Measurements from ENCODE around the gene PRAMEF17.
A peak's percentile ranks its signal among the peaks of the same experiment; 100 is the strongest.
"Not testable (repeated sequence)": the region's sequence is repeated elsewhere in the genome, so short reads cannot be mapped to it uniquely, and the experiment has no call there.

Gene PRAMEF17, protein sequence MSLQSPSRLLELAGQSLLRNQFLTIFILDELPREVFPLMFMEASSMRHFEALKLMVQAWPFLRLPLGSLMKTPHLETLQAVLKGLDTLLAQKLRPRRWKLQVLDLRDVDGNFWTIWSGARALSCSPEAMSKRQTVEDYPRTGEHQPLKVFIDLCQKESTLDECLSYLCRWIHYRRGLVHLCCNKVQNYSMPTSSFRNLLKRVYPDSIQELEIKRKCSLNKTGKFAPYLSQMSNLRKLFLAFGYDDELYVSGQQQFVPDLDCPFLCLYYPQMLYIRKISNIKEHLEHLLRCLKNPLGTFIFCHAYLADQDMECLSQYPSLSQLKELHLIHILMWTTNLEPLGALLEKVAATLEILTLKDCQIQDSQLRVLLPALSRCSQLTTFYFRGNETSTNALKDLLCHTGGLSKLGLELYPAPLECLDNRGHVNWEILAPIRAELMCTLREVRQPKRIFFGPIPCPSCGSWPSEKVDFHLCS

GRCh38 chr1:13389332-13389731, at the start of gene PRAMEF17:
Gene PRAMEF17, plus strand, starts transcription at chr1:13389632. Its CDS starts 26 bp downstream, at chr1:13389658.
- DNase-seq: not testable (repeated sequence)

- not testable (repeated sequence) for DNase-seq
Observed at GRCh38 chr1:13342496-13342895, 46.9 kb upstream of the PRAMEF17 start.

GRCh38 chr1:13347034-13347433, 42.4 kb upstream of the PRAMEF17 start, which contains the start of gene PRAMEF14:
Gene PRAMEF14, minus strand, starts transcription at chr1:13347134. Its CDS starts 1,820 bp downstream, at chr1:13345314.
- DNase-seq: not testable (repeated sequence)

GRCh38 chr1:13353476-13353875, 36.0 kb upstream of the PRAMEF17 start:
- DNase-seq: not testable (repeated sequence)

GRCh38 chr1:13354475-13354874, 35.0 kb upstream of the PRAMEF17 start:
- not testable (repeated sequence) for DNase-seq

DNA sequence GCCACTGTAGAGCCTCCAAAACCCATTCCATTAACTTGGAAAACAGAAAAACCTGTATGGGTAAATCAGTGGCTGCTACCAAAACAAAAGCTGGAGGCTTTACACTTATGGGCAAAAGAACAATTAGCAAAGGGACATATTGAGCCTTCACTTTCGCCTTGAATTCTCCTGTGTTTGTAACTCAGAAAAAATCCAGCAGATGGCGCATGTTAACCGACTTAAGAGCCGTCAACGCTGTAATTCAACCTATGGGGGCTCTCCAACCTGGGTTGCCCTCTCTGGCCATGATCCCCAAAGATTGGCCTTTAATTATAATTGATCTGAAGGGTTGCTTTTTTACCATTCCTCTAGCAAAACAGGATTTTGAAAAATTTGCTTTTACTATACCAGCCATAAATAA, 32.7 kb upstream of the PRAMEF17 start:
- DNase-seq: peak; percentile 36

- not testable (repeated sequence) for DNase-seq
Observed at GRCh38 chr1:13362364-13362763, 27.1 kb upstream of the PRAMEF17 start.

DNA sequence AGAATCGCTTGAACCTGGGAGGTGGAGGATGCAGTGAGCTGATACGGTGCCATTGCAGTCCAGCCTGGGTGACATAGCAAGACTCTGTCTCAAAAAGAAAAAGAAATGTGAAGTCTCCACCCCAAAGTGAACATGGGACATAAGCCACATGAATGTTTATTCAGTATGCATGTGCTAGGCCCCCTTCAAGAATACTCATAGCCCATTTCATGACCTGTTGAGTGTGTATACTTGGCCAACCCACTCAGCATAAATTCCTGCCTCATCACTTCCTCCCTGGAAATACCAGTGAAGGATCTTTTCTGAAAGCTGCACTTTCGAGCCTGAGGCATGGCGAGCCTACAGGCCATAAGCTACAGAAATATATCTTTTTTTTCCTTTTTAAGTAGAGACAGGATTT, 24.5 kb upstream of the PRAMEF17 start:
- DNase-seq: not testable (repeated sequence)

- DNase-seq: not testable (repeated sequence)
Observed at GRCh38 chr1:13366536-13366935, 22.9 kb upstream of the PRAMEF17 start.

GRCh38 chr1:13368544-13368943, 20.9 kb upstream of the PRAMEF17 start:
- DNase-seq: not testable (repeated sequence)

DNA sequence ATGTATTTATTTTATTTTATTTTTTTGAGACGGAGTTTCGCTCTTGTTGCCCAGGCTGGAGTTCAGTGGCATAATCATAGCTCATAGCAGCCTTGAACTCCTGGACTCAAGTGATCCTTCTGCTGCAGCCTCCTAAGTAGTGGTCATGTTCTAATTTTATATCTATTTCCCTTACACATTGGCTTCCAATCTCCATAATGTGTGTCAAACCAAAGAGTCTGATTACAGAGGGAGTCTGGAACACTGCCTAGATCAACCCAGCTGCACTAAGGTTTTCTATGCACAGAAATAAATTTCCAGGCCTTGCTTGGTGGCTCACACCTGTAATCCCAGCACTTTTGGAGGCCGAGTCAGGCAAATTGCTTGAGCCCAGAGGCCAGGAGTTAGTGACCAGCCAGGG, 10.4 kb upstream of the PRAMEF17 start:
- not testable (repeated sequence) for DNase-seq

DNA sequence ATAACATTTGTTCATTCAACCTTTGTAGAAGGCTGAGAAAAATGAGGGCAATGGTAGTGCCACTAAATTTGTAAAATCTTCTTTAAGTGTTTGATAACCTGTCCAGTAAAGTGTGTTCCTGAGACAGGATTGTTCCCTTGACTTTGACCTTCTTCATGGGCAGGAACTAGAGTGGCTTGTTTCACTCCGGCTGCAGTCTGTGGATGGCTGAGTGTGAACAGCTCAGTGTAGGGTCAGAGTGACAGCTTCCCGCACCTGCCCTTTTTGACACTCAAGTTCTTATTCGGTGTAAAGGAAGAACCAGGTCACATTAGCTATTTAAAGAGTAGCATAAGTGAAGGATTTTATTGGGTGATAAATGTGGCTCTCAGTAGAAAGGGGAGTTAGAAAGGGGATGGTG, 9.1 kb upstream of the PRAMEF17 start:
- DNase-seq: not testable (repeated sequence)

DNA sequence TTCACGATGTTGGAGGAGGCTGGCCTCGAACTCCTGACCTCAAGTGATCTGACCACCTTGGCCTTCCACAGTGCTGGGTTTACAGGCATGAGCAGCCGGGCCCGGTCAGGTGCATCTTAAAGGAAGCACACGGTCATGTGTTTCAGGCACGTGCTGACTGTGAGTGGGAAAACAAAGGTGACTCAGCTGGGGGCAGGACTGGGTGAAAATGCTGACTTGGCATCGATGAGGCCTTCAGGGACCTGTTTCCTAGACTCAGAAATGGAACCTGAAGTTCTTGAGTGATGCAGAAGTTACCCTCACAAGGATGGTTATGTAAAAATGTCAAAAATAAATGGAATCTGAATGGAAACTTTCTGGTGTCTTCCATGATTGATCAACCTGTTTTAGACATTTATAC, 3.6 kb downstream of the PRAMEF17 start:
- DNase-seq: not testable (repeated sequence)

- DNase-seq: not testable (repeated sequence)
Observed at GRCh38 chr1:13394761-13395160, 5.3 kb downstream of the PRAMEF17 start.

DNA sequence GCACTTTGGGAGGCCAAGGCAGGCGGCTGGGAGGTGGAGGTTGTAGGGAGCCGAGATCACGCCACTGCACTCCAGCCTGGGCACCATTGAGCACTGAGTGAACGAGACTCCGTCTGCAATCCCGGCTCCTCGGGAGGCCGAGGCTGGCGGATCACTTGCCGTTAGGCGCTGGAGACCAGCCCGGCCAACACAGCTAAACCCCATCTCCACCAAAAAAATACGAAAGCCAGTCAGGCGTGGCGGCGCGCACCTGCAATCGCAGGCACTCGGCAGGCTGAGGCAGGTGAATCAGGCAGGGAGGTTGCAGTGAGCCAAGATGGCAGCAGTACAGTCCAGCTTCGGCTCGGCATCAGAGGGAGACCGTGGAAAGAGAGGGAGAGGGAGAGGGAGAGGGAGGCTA, 5.9 kb downstream of the PRAMEF17 start:
- not testable (repeated sequence) for DNase-seq

GRCh38 chr1:13407811-13408210, 18.4 kb downstream of the PRAMEF17 start:
- DNase-seq: no peak

- DNase-seq: not testable (repeated sequence)
Observed at GRCh38 chr1:13410150-13410549, 20.7 kb downstream of the PRAMEF17 start, which contains the start of gene PRAMEF20. Gene PRAMEF20, plus strand, starts transcription at chr1:13410450. Its CDS starts 5,905 bp downstream, at chr1:13416355.

DNA sequence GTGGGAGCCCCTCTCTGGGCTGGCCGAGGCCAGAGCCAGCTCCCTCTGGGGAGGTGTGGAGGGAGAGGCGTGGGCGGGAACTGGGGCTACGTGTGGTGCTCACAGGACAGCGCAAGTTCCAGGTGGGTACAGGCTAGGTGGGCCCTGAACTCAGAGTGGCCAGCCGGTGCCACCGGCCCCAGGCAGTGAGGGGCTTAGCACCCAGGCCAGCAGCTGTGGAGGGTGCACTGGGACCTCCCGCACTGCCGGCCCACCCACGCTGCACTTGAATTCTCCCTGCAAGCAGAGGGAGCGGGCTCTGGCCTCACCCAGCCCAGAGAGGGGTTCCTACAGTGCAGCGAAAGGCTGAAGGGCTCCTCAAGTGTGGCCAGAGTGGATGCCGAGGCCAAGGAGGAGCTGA, 41.1 kb downstream of the PRAMEF17 start:
- no peak for DNase-seq

- no peak for DNase-seq
Observed at GRCh38 chr1:13432251-13432650, 42.8 kb downstream of the PRAMEF17 start.

GRCh38 chr1:13433694-13434358, 44.4 kb downstream of the PRAMEF17 start:
- not testable (repeated sequence) for DNase-seq

- DNase-seq: no peak
Observed at GRCh38 chr1:13435458-13435857, 46.0 kb downstream of the PRAMEF17 start.

- not testable (repeated sequence) for DNase-seq
Observed at GRCh38 chr1:13439104-13439783, 49.8 kb downstream of the PRAMEF17 start.

Data from CD4-positive, alpha-beta T cell treated with Interleukin-17A for 1 hour (primary cell).